ENCODE results near the gene MFSD11. TPM values are rescaled to one million over a fixed set of nuclear protein-coding genes. Genes with fewer than 3 reads are reported as not detected.

The MFSD11 gene
- total RNA-seq, 2 experiments from 2014 or later, result 17.0 to 17.6 TPM

DNA sequence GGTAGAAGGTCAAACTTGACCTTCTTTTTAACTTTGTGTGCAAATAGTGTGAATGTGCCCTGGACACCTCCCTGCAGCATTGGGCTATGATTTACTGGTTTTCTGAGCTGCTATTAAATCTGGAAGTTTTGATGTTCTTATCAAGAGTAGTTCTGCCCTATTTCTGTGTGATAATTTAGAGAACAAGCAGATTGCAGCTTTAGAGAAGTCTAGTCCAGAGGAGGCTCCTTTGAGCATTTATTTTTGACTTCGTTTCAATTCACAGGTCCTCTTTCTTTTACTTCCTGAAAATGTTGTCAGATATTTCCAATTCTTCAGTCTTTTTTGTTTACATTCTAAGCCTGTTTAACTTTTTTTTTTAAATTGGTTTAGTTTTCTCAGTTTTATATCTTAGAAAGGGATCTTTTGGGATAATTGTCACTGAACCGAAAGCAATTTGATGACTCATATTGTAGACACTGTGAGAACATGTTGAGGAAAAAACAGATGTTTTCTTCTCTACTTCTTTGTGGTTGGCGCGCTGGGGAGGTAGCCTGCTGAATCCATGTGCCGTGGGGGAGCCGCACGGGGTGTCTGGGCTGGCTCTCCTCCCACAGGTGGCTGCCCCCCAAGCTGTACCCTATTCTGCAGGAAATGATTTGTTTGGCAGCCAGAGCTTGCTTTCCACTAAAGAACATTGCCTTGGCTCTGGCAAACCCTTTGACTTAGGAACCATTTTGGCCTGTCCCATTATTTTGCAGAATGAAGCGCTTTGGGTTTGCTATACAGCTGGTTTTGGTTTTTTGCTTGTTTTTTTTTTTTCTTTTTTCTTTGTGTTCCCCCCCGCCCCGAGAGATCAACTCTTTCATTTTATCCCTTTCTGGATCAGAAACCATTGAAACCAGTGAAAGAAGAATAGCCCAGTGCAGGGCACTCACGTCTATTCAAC is 53.4 kb downstream of the MFSD11 start:
- no peaks in the 10 kb centered on the region for H3K27me3 Mint-ChIP-seq
- peak overlapping the region; percentile 17 for H3K4me3 Mint-ChIP-seq
- intact Hi-C loops (cut with micrococcal nuclease), result no loop called here
- CTCF ChIA-PET, result no interaction called here
- peak overlapping the region; percentile 31 for H3K27ac Mint-ChIP-seq
- H3K4me1 Mint-ChIP-seq (ENCODE audit: low read depth), result peaks cover 13% of the 10 kb centered on the region
- no peaks in the 10 kb centered on the region for H3K9me3 Mint-ChIP-seq
- DNase-seq (peak; percentile 68), ATAC-seq (peak; percentile 72)
- TF ChIP-seq CTCF (IDR thresholded peaks at IDR 0.05), result no peak
- no peaks in the 10 kb centered on the region for H3K36me3 Mint-ChIP-seq (ENCODE audit: low read depth)
- POLR2A ChIA-PET, result interaction anchor here (0.6 kb wide), 1 partner anchor 63 kb away, joined by 3 read pairs; no protein-coding TSS in a partner anchor

GRCh38 chr17:76792348-76792747 is 54.4 kb downstream of the MFSD11 start:
- intact Hi-C loops (cut with micrococcal nuclease), result no loop called here
- H3K36me3 Mint-ChIP-seq (ENCODE audit: low read depth), result no peaks in the 10 kb centered on the region
- CTCF ChIA-PET, result no interaction called here
- H3K4me1 Mint-ChIP-seq (ENCODE audit: low read depth), result peaks cover 13% of the 10 kb centered on the region
- H3K4me3 Mint-ChIP-seq, result no peak overlapping the region
- TF ChIP-seq CTCF (IDR thresholded peaks at IDR 0.05), result no peak
- no peak for DNase-seq
- POLR2A ChIA-PET, result no interaction called here
- H3K27ac Mint-ChIP-seq, result no peak overlapping the region
- ATAC-seq, result no peak
- H3K9me3 Mint-ChIP-seq, result no peaks in the 10 kb centered on the region
- no peaks in the 10 kb centered on the region for H3K27me3 Mint-ChIP-seq

- Mint-ChIP-seq H3K4me3 (no peak overlapping the region), H3K27me3 (no peaks in the 10 kb centered on the region), H3K9me3 (no peaks in the 10 kb centered on the region), H3K36me3 (ENCODE audit: low read depth) (no peaks in the 10 kb centered on the region), H3K27ac (no peak overlapping the region), H3K4me1 (ENCODE audit: low read depth) (peaks cover 13% of the 10 kb centered on the region)
- TF ChIP-seq CTCF (IDR thresholded peaks at IDR 0.05), result no peak
- intact Hi-C loops (cut with micrococcal nuclease), result no loop called here
- ATAC-seq, result no peak
- CTCF ChIA-PET, result no interaction called here
- POLR2A ChIA-PET, result no interaction called here
- peak; percentile 16 for DNase-seq
These were observed 55.9 kb downstream of the MFSD11 start for GRCh38 chr17:76793775-76794174.

DNA sequence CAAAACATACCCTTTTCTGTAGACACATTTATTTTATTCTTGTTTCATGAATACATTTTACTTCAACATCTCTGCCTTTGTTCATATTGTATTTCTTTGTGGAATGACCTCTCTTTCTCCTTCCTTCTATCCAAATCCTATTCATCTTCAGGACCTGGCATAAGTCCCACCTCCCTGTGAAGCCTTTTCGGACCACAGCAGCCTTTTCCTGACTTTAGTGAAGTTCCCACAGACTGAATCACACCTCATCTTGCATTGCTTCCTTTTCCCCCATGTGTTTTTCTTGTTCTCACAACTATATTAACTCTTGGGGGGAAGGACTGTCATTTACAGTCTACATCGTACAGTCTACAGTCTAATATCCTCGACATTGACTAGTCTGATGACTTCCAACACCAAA is 58.2 kb downstream of the MFSD11 start:
- DNase-seq (no peak), ATAC-seq (no peak)
- TF ChIP-seq CTCF (IDR thresholded peaks at IDR 0.05), result no peak
- H3K27me3 Mint-ChIP-seq, result no peaks in the 10 kb centered on the region
- H3K27ac Mint-ChIP-seq, result no peak overlapping the region
- intact Hi-C loops (cut with micrococcal nuclease), result no loop called here
- no peaks in the 10 kb centered on the region for H3K9me3 Mint-ChIP-seq
- no peak overlapping the region for H3K4me3 Mint-ChIP-seq
- POLR2A ChIA-PET, result interaction anchor here (0.6 kb wide), 1 partner anchor 50 kb away, joined by 4 read pairs; no protein-coding TSS in a partner anchor
- CTCF ChIA-PET, result no interaction called here
- peaks cover 11% of the 10 kb centered on the region for H3K4me1 Mint-ChIP-seq (ENCODE audit: low read depth)
- H3K36me3 Mint-ChIP-seq (ENCODE audit: low read depth), result no peaks in the 10 kb centered on the region

GRCh38 chr17:76797241-76797840 is 59.4 kb downstream of the MFSD11 start:
- no peaks in the 10 kb centered on the region for H3K9me3 Mint-ChIP-seq
- no peaks in the 10 kb centered on the region for H3K36me3 Mint-ChIP-seq (ENCODE audit: low read depth)
- ATAC-seq (no peak), DNase-seq (no peak)
- peaks cover under 1% of the 10 kb centered on the region for H3K4me1 Mint-ChIP-seq (ENCODE audit: low read depth)
- H3K4me3 Mint-ChIP-seq, result no peak overlapping the region
- H3K27me3 Mint-ChIP-seq, result no peaks in the 10 kb centered on the region
- H3K27ac Mint-ChIP-seq, result no peak overlapping the region
- CTCF ChIA-PET, result no interaction called here
- no peak for TF ChIP-seq CTCF (IDR thresholded peaks at IDR 0.05)
- POLR2A ChIA-PET, result interaction anchor here (0.9 kb wide), 1 partner anchor 55 kb away, joined by 4 read pairs; no protein-coding TSS in a partner anchor
- intact Hi-C loops (cut with micrococcal nuclease), result no loop called here
